GM12878 (cell line): Measurements from ENCODE around the gene KIFC1. TPM values are rescaled to one million over a fixed set of nuclear protein-coding genes. Genes with fewer than 3 reads are reported as not detected.

Experiments used
- ATAC-seq: fragments of 200-7000 bp; cut with Tn5 transposase; 3 replicates; pipeline ENCODE4 v1.9.1; 2020; ENCODE audit warnings: mild to moderate bottlenecking, moderate library complexity
- BruUV-seq: library from RNA; stranded (reverse); fragments of 400-500 nt; replicated peaks from 2 replicates; lab custom pipeline; 2021; lab: Mats Ljungman, UMichigan
- CTCF ChIA-PET: fragments of 300-600 bp; sonication (Branson Sonifier 250); formaldehyde crosslinking; extraction: SDS; loops from one replicate; lab custom pipeline; 2021; ENCODE audit warnings: inconsistent platforms; lab: Yijun Ruan, JAX
- POLR2A ChIA-PET: fragments of 350-600 bp; formaldehyde crosslinking; extraction: SDS; loops from one replicate; lab custom pipeline; 2021; ENCODE audit warnings: inconsistent platforms; lab: Charles Lee
- RAD21 ChIA-PET: fragments of 300-600 bp; sonication (Branson Sonifier 250); formaldehyde crosslinking; loops from one replicate; lab custom pipeline; 2023; ENCODE audit warnings: antibody characterized with exemption; ENCODE audit not compliant: unreplicated experiment; lab: Charles Lee
- SMC1A ChIA-PET: fragments of 300-600 bp; sonication (Branson Sonifier 250); formaldehyde crosslinking; loops from one replicate; lab custom pipeline; 2023; ENCODE audit not compliant: unreplicated experiment, uncharacterized antibody; lab: Charles Lee
- DNase-seq: peaks from one replicate; pipeline ENCODE4 v3.0.0-alpha.2; 2011; ENCODE audit warnings: low read depth, low spot score
- FAIRE-seq: peaks from 3 replicates; lab custom pipeline; 2011; peaks lifted over from hg19 to GRCh38; lab: Jason Lieb, UNC
- H2AFZ ChIP-seq: 2 replicates; pipeline ENCODE4 v1.6.0; 2011; ENCODE audit warnings: low read depth, low read length, control low read depth; ENCODE audit not compliant: control insufficient read depth
- H3K27ac ChIP-seq: 2 replicates; pipeline ENCODE4 v1.5.1; 2011; ENCODE audit warnings: control low read depth; ENCODE audit not compliant: control insufficient read depth, insufficient read depth
- H3K27me3 ChIP-seq, 2 experiments: replicated peaks in 1 of 2; 2 replicates each; pipeline versions ENCODE4 v1.6.0 to v1.6.1; 2011; ENCODE audit warnings: low read length in 1 of 2; ENCODE audit not compliant: control insufficient read depth in 2 of 2, insufficient read depth in 2 of 2
- H3K36me3 ChIP-seq, 2 experiments: 2 replicates each; pipeline ENCODE4 v1.5.1; 2011; ENCODE audit warnings: low read length in 1 of 2; ENCODE audit not compliant: control insufficient read depth in 2 of 2, insufficient read depth in 2 of 2
- H3K4me1 ChIP-seq: 2 replicates; pipeline ENCODE4 v1.6.1; 2011; ENCODE audit warnings: mild to moderate bottlenecking, low read length, moderate library complexity, mixed read lengths; ENCODE audit not compliant: control insufficient read depth, insufficient read depth
- H3K4me2 ChIP-seq: 2 replicates; pipeline ENCODE4 v1.6.0; 2011; ENCODE audit warnings: control low read depth; ENCODE audit not compliant: control insufficient read depth, insufficient read depth
- H3K4me3 ChIP-seq: fragments of 200-600 bp; sonication (generic); 2 replicates; pipeline ENCODE4 v1.5.1; 2016
- H3K79me2 ChIP-seq: 2 replicates; pipeline ENCODE4 v1.6.0; 2011; ENCODE audit warnings: low read length; ENCODE audit not compliant: control insufficient read depth, insufficient read depth
- H3K9ac ChIP-seq: 2 replicates; pipeline ENCODE4 v1.8.0; 2011; ENCODE audit warnings: low read length, control low read depth, mixed read lengths; ENCODE audit not compliant: control insufficient read depth, insufficient read depth
- H3K9me3 ChIP-seq: replicated peaks from 3 replicates; pipeline ENCODE4 v1.5.1; 2011; ENCODE audit warnings: mild to moderate bottlenecking, low read length; ENCODE audit not compliant: control insufficient read depth, insufficient read depth
- H4K20me1 ChIP-seq: 2 replicates; pipeline ENCODE4 v1.6.0; 2011; ENCODE audit not compliant: control insufficient read depth, insufficient read depth
- MYB ChIP-seq: fragments of 150-350 bp; IDR thresholded peaks from 2 replicates; pipeline ENCODE4 v1.6.1; 2014; ENCODE audit warnings: mild to moderate bottlenecking, low read depth, low read length, borderline replicate concordance
- NBN ChIP-seq: fragments of 450-650 bp; IDR thresholded peaks from 2 replicates; pipeline ENCODE4 v1.6.1; 2016
- NR2C1 ChIP-seq: fragments of 450-650 bp; IDR thresholded peaks from 2 replicates; pipeline ENCODE4 v1.6.1; 2017; ENCODE audit warnings: antibody characterized with exemption, mild to moderate bottlenecking, moderate library complexity
- RAD21 ChIP-seq: IDR thresholded peaks from 2 replicates; pipeline ENCODE4 v1.6.1; 2011; ENCODE audit warnings: mild to moderate bottlenecking, low read depth, low read length, moderate library complexity; ENCODE audit not compliant: insufficient read depth
- SREBF1 ChIP-seq: IDR thresholded peaks from 2 replicates; pipeline ENCODE4 v1.6.1; 2012; ENCODE audit warnings: mild to moderate bottlenecking, low read length
- TCF7 ChIP-seq: IDR thresholded peaks from 2 replicates; pipeline ENCODE4 v1.6.1; 2014; ENCODE audit warnings: antibody characterized with exemption, borderline replicate concordance
- WGBS: methylation state at CpG from one replicate; pipeline ENCODE4 v1.1.6; 2016; ENCODE audit warnings: low lambda C conversion rate; ENCODE audit not compliant: insufficient replicate concordance, insufficient coverage; ENCODE audit errors: missing lambda C conversion rate; 5-methylcytosine and 5-hydroxymethylcytosine counted together
- in situ Hi-C: fragments of 300-500 bp; cut with MboI; formaldehyde crosslinking; loops from 9 replicates; pipeline ENCODE4 v1.14.3; 2018; ENCODE audit warnings: mixed read lengths
- intact Hi-C: fragments of 100-400 bp; cut with micrococcal nuclease; formaldehyde crosslinking; loops from one replicate; pipeline ENCODE4 v1.14.2; 2022; ENCODE audit not compliant: unreplicated experiment
- polyA plus RNA-seq, 11 experiments: library from polyadenylated mRNA; depleted of rRNA in 4 of 11; unstranded in 6 of 11; stranded (reverse) in 5 of 11; fragments of >200 nt; fragmentation: Nextera tagmentation in 4 of 11; fragmentation: Illumina TruSeq in 1 of 11; extraction: Ambion mirVana in 4 of 11; extraction: Trizol in 1 of 11; gene quantifications; 1 replicate in 1 of 11; 2 replicates in 10 of 11; pipeline versions ENCODE4 v1.2.1 to v1.2.3, GENCODE V29; 2011 to 2016; ENCODE audit warnings: inconsistent platforms in 2 of 11, missing spikeins in 2 of 11, low read depth in 1 of 11
- total RNA-seq, 4 experiments: library from RNA; depleted of rRNA in 3 of 4; stranded (reverse); fragments of >200 nt in 3 of 4; fragmentation: Illumina TruSeq in 1 of 4; extraction: Trizol in 1 of 4; gene quantifications; 2 replicates each; pipeline versions ENCODE4 v1.2.1 to v1.2.3, GENCODE V29; 2013 to 2021
- TF ChIP-seq, protein P1 (sequence below): fragments of 450-650 bp; IDR thresholded peaks from 2 replicates; pipeline ENCODE4 v1.6.1; 2018; ENCODE audit warnings: borderline replicate concordance, mild to moderate bottlenecking; ENCODE audit not compliant: partially characterized antibody
- TF ChIP-seq, protein P2 (sequence below): fragments of 450-650 bp; IDR thresholded peaks from 2 replicates; pipeline ENCODE4 v1.6.1; 2016; ENCODE audit warnings: mild to moderate bottlenecking
- TF ChIP-seq, protein P3 (sequence below): fragments of 450-650 bp; IDR thresholded peaks from 2 replicates; pipeline ENCODE4 v1.6.1; 2017; ENCODE audit warnings: mild to moderate bottlenecking, moderate library complexity

Gene KIFC1
- total and polyA plus RNA-seq, 10 of the 15 experiments (the other 5 are each of a cell fraction or from before 2014, with no cell fraction given): 1.8 to 87.4 (median 54.4) TPM

DNA sequence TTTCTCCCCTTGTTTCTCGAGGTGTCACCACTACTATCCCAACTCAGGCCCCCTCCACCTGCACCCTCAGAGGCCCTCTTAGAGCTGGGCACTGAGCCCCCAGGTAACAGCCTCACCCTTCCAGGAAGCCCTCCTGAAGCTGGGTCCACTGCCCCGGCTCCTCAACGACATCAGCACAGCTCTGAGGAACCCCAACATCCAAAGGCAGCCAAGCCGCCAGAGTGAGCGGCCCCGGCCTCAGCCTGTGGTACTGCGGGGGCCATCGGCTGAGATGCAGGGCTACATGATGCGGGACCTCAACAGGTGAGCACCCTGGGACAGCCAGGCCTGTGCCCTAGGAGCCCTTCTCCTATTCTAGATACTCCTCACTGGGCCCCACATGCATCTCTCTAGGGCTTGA lies 49.8 kb downstream of the KIFC1 start (continued):
- TF ChIP-seq, protein P1, sequence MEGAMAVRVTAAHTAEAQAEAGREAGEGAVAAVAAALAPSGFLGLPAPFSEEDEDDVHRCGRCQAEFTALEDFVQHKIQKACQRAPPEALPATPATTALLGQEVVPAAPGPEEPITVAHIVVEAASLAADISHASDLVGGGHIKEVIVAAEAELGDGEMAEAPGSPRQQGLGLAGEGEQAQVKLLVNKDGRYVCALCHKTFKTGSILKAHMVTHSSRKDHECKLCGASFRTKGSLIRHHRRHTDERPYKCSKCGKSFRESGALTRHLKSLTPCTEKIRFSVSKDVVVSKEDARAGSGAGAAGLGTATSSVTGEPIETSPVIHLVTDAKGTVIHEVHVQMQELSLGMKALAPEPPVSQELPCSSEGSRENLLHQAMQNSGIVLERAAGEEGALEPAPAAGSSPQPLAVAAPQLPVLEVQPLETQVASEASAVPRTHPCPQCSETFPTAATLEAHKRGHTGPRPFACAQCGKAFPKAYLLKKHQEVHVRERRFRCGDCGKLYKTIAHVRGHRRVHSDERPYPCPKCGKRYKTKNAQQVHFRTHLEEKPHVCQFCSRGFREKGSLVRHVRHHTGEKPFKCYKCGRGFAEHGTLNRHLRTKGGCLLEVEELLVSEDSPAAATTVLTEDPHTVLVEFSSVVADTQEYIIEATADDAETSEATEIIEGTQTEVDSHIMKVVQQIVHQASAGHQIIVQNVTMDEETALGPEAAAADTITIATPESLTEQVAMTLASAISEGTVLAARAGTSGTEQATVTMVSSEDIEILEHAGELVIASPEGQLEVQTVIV: no peak
- TF ChIP-seq, protein P2, sequence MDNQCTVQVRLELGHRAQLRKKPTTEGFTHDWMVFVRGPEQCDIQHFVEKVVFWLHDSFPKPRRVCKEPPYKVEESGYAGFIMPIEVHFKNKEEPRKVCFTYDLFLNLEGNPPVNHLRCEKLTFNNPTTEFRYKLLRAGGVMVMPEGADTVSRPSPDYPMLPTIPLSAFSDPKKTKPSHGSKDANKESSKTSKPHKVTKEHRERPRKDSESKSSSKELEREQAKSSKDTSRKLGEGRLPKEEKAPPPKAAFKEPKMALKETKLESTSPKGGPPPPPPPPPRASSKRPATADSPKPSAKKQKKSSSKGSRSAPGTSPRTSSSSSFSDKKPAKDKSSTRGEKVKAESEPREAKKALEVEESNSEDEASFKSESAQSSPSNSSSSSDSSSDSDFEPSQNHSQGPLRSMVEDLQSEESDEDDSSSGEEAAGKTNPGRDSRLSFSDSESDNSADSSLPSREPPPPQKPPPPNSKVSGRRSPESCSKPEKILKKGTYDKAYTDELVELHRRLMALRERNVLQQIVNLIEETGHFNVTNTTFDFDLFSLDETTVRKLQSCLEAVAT: no peak
- no peak for TF ChIP-seq SREBF1

DNA sequence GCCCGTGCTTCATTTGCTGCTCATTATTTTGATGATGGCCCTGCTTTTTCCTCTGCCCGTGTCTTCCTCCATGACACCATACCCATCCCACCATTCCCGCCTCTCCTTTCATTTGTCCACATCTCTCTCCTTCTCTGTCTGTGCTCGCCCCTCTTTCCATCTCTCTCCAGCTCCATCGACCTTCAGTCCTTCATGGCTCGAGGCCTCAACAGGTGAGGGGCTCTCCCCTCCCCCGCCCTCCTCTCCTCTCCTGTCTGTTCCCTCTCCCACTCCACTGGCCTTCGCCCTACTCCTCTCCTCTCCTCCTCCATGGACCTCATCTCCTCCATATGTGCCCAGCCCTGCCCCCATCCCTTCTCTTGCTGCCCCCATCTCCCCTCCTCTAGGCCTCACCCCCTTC lies 50.7 kb downstream of the KIFC1 start:
- ChIA-PET SMC1A (no interaction called here), CTCF (no interaction called here), RAD21 (no interaction called here), POLR2A (no interaction called here)
- peaks cover 5 to 9% of the 10 kb centered on the region in 2 experiments; a peak in 3 of 4 replicates for H3K36me3 ChIP-seq
- no peak overlapping the region for H2AFZ ChIP-seq
- FAIRE-seq (no peak), ATAC-seq (no peak), DNase-seq (no peak)
- no peaks in the 10 kb centered on the region; the same call in 1 of the 2 replicates for H4K20me1 ChIP-seq
- H3K4me2 ChIP-seq: no peak overlapping the region
- BruUV-seq: no TSS peak
- intact Hi-C loops: no loop called here
- no peak overlapping the region for H3K9ac ChIP-seq
- H3K27me3 ChIP-seq: no peaks in the 10 kb centered on the region
- in situ Hi-C loops: no loop called here
- no peak overlapping the region for H3K4me3 ChIP-seq
- no peaks in the 10 kb centered on the region for H3K4me1 ChIP-seq
- H3K27ac ChIP-seq: no peak overlapping the region
- 100% methylated on average over 5 of the region's 8 CpGs for WGBS
- no peaks in the 10 kb centered on the region for H3K79me2 ChIP-seq
- no peaks in the 10 kb centered on the region for H3K9me3 ChIP-seq
- TF ChIP-seq TCF7 (no peak), NBN (no peak), RAD21 (no peak), MYB (no peak), NR2C1 (no peak)
- TF ChIP-seq, protein P3, sequence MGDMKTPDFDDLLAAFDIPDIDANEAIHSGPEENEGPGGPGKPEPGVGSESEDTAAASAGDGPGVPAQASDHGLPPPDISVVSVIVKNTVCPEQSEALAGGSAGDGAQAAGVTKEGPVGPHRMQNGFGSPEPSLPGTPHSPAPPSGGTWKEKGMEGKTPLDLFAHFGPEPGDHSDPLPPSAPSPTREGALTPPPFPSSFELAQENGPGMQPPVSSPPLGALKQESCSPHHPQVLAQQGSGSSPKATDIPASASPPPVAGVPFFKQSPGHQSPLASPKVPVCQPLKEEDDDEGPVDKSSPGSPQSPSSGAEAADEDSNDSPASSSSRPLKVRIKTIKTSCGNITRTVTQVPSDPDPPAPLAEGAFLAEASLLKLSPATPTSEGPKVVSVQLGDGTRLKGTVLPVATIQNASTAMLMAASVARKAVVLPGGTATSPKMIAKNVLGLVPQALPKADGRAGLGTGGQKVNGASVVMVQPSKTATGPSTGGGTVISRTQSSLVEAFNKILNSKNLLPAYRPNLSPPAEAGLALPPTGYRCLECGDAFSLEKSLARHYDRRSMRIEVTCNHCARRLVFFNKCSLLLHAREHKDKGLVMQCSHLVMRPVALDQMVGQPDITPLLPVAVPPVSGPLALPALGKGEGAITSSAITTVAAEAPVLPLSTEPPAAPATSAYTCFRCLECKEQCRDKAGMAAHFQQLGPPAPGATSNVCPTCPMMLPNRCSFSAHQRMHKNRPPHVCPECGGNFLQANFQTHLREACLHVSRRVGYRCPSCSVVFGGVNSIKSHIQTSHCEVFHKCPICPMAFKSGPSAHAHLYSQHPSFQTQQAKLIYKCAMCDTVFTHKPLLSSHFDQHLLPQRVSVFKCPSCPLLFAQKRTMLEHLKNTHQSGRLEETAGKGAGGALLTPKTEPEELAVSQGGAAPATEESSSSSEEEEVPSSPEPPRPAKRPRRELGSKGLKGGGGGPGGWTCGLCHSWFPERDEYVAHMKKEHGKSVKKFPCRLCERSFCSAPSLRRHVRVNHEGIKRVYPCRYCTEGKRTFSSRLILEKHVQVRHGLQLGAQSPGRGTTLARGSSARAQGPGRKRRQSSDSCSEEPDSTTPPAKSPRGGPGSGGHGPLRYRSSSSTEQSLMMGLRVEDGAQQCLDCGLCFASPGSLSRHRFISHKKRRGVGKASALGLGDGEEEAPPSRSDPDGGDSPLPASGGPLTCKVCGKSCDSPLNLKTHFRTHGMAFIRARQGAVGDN: no peak
